ENCODE data around the gene NPM1.
"Not testable (repeated sequence)": the region's sequence is repeated elsewhere in the genome, so short reads cannot be mapped to it uniquely, and the experiment has no call there.

The NPM1 gene

DNA sequence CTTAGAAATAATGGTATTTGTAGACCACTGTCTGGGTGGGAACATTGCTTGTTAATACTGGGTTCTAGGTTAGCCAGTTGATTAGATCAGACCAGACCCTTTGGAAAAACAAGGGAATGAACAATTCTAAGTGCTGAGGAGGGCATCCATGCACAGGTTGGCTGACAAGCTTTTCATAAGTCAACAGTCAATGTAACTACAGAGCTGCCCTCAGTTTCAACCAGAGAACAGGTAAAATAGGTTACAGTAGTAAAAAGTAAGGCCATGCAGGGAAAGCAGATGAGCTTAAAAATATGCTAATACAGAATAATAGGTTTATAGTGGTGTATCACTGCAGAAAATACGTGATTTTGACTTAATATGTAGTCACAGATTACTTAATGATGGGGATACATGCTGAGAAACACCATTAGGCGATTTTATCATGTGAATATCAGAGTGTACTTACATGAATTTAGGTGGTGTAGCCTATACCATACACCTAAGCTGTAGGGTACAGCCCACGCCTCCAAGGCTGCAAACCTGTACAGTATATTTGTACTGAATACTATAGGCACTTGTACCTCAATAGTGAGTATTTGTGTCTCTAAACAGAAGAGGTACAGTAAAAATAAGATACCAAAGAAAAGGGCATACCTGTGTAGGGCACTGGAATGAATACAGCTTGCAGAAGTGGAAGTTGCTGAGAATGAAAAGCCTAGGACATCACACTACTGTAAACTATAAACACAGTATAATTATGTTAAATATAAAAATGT, 25.7 kb downstream of the NPM1 start:
- DNase-seq (ENCODE audit: low read depth, low spot score), result no peak
- H3K4me3 ChIP-seq (ENCODE audit: low read depth, low read length), result no peak overlapping the region
- TF ChIP-seq, protein P1, sequence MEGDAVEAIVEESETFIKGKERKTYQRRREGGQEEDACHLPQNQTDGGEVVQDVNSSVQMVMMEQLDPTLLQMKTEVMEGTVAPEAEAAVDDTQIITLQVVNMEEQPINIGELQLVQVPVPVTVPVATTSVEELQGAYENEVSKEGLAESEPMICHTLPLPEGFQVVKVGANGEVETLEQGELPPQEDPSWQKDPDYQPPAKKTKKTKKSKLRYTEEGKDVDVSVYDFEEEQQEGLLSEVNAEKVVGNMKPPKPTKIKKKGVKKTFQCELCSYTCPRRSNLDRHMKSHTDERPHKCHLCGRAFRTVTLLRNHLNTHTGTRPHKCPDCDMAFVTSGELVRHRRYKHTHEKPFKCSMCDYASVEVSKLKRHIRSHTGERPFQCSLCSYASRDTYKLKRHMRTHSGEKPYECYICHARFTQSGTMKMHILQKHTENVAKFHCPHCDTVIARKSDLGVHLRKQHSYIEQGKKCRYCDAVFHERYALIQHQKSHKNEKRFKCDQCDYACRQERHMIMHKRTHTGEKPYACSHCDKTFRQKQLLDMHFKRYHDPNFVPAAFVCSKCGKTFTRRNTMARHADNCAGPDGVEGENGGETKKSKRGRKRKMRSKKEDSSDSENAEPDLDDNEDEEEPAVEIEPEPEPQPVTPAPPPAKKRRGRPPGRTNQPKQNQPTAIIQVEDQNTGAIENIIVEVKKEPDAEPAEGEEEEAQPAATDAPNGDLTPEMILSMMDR (IDR thresholded peaks at IDR 0.05; ENCODE audit: low read depth, low read length), result no peak
- in situ Hi-C loops (cut with HindIII; ENCODE audit: low sequenced_read_pairs), result no loop called here

DNA sequence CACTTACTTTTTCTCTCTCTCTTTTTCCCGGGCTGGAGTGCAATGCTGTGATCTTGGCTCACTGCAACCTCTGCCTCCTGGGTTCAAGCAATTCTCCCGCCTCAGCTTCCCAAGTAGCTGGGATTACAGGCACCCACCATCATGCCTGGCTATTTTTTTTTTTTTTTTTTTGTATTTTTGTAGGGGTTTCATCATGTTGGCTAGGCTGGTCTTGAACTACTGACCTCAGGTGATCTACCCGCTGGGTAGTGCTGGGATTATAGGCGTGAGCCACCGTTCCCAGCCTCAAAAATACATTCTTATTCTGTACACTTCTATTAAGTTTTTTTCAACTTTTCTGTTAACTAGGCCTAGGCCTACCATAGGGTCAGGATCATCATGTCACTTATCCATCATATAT, 26.3 kb downstream of the NPM1 start:
- DNase-seq (ENCODE audit: low read depth, low spot score); H3K4me3 ChIP-seq (ENCODE audit: low read depth, low read length); in situ Hi-C loops (cut with HindIII; ENCODE audit: low sequenced_read_pairs): not testable (repeated sequence)

DNA sequence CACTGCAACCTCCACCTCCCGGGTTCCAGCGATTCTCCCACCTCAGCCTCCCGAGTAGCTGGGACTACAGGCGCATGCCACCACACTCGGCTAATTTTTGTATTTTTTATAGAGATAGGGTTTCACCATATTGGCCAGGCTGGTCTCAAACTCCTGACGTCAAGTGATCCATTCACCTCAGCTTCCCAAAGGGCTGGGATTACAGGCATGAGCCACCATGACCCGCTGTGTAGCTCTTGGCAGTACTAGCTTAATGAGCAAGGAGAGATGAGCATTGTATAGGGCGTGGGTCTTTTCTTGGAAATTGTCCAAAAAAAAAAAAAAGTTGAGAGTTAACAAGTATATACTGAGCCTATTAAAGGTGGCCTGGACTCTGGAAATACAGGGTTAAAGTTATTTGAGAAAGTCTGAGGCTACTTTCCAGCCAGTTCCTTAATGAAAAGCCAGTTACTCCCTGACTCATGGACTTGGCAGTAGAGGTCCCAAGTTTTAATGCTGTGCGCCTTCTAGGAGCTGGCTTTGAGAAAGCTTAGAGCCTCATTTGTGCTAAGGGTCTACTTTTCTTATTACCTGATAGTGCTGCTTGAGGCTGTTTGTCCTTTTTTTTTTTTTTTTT, 27.6 kb downstream of the NPM1 start:
- DNase-seq (ENCODE audit: low read depth, low spot score), result peak; percentile 74
- TF ChIP-seq, protein P1 (IDR thresholded peaks at IDR 0.05; ENCODE audit: low read depth, low read length), result no peak
- in situ Hi-C loops (cut with HindIII; ENCODE audit: low sequenced_read_pairs), result no loop called here

DNA sequence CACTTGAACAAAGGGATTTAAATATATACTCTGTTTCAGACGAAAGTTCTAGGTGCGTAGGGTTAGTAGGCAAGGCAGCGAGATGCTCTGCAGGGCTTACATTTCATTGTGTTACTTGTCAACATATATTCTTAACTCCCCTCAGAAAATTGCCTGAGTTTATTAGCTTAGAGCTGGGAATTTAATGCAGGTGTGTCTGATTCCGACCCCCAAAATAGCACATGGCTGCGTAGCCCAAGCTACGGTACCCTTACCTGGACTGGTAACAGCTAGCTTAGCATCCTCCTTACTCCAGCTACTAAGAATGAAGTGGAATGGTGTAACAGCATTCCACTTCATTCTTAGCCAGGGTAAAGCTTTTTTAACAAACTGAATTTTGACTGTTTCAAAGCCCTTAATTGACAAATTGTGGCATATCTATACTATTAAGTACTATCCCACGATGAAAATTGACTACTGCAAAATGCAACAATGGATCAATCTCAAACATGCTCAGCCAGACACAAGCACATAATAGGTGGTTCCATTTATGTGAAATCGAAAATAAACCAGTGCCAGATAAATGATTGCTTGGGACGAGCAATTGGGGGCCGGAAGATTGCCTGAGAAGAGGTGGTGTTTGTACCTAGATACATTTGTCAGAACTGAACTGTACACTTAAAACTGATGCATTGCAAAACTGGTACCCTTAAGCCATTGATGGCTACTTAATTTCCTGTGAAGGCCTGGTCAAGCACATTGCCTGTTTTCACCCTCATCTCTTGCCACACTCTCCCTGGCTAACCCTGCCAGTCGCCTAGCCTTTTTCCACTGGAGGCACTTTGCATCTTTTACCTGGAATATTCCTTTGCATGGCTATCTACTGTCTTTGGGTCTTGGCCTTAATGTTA, 28.8 kb downstream of the NPM1 start:
- TF ChIP-seq, protein P1 (IDR thresholded peaks at IDR 0.05; ENCODE audit: low read depth, low read length), result no peak
- in situ Hi-C loops (cut with HindIII; ENCODE audit: low sequenced_read_pairs), result no loop called here
- no peak for DNase-seq (ENCODE audit: low read depth, low spot score)
- no peak overlapping the region for H3K4me3 ChIP-seq (ENCODE audit: low read depth, low read length)

More for the DNA sequence above, 27.6 kb downstream of the NPM1 start:
- H3K4me3 ChIP-seq (ENCODE audit: low read depth, low read length), result no peak overlapping the region

DNA sequence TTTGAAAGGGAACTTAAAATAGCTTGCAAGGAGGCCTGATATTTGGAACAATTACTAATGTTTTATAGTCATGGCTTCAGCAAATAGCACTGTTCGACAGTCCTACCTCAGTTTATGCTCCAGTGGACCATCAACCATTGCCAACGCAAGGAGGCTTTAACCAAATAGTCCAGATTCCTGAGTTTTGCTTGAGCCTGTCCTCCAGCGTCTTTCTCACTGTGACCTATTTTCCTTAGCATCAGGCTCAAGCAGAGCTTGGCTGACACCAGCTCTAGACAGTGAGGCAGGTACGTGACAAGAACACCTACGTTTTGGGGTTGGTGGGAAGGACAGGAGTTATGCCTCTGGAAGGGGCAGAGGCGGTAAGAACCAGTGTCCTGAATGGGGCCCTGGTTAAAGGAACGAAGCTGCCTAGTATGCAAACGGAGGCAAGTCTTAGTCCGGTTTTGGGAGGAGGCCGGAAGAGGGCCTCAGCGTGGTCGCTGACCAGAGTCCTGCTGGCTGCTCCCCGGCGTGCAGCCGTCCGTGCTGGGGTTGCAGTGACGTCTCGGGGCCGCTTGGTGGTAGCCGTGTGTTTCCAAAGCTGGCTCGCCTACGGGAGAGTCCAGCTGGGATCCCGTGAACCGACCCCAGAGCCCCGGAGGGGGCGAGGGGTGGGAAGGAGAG, 30.8 kb downstream of the NPM1 start:
- peak; percentile 83 for DNase-seq (ENCODE audit: low read depth, low spot score)
- H3K4me3 ChIP-seq (ENCODE audit: low read depth, low read length), result peak overlapping the region; percentile 41
- TF ChIP-seq, protein P1 (IDR thresholded peaks at IDR 0.05; ENCODE audit: low read depth, low read length), result peak; percentile 91
- in situ Hi-C loops (cut with HindIII; ENCODE audit: low sequenced_read_pairs), result no loop called here

DNA sequence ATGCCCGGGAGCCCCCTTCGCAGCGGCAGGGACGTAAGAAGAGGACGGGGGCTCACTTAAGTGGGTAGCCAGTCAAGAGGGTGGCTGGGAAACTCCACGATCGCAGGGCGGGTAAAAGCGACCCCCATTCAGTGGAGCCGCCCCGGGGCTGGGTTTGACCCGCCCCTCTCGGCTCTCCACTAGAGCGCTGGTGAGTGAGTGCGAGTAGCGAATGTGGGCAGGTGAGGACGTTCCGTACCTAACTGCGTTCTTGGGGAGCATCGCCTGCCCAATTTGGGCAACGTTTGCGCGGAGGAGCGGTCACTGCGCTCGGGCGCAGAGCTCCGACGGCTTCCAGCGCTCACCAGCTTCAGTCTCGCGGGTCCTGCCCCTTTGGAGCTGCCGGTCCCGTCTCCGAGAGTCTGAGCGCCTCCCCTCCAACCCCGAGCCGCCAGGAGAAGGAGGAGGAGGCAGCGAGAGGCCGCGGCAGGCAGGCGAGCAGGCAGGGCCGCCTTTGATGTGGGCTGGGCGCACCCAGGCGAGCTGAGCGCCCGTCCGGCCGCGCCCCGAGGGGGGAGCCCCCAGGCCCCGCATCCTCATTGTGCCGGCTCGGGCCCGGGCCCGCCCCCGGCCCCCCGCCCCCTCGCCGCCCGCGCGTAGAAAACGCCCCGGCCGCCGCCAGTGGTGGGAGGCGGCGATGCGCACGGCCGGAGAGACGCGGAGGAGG, 31.5 kb downstream of the NPM1 start, which contains the start of gene FGF18:
Gene FGF18, plus strand, starts transcription at position 666 of the 706 bp plus-strand sequence. CDS start 553 bp downstream, outside the sequence.
- peak; percentile 70 for DNase-seq (ENCODE audit: low read depth, low spot score)
- in situ Hi-C loops (cut with HindIII; ENCODE audit: low sequenced_read_pairs), result no loop called here
- TF ChIP-seq, protein P1 (IDR thresholded peaks at IDR 0.05; ENCODE audit: low read depth, low read length), result no peak
- peak within 1 kb of the TSS; percentile 41 for H3K4me3 ChIP-seq (ENCODE audit: low read depth, low read length)
